ENCODE results near the gene PCSK5.
"Not testable (repeated sequence)": the region's sequence is repeated elsewhere in the genome, so short reads cannot be mapped to it uniquely, and the experiment has no call there.

PCSK5 gene

DNA sequence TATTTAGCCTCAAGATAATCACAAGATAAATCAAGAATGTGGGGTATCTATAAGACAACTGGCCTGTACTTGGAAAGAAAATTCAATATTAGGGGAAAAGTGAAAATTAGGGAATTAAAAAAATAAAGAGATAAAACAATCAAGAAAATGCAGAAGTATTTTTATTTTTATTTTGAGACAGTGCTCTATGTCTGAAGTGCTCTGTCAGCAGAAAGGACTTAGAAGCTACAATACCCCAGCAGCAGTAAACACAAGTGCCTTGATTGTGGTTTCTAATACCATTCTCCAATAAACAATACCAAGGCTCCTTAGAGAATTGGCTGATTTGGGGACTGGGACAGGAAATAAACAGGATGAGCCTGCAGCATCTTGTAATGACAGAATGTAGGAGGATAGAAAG, 358.8 kb downstream of the PCSK5 start:
- no peak for DNase-seq (ENCODE audit: low read depth)

DNA sequence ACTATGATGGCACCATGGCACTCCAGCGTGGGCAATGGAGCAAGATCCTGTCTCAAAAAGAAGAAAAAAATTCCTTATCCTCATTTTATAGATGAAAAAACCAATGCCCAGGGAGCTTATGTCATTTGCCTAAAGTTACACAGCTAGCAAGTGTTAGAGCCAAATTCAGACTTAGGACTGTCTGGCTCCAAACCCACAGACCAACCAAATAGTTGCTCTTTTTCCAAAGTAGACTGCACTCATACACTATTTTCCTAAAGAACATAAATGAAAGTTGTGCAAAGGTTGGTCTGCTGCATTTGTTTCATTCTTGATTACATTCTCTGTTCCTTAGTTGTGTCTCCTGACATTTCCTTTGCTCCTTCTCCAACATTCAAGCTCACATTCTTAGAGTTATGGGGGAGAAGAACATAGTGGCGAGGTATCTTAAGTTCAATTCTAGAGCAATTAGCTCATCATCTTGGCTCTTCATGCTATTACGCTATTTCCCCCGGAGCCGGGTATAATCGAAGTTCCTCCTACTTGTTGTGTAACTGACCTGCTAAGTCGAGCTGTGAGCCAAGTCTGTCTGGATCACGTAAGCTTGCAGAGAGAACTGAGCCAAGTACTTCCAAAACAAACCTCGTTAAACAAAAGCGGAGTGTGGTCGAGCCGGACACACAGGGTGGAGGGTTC, 365.4 kb downstream of the PCSK5 start:
- no peak for DNase-seq (ENCODE audit: low read depth)

DNA sequence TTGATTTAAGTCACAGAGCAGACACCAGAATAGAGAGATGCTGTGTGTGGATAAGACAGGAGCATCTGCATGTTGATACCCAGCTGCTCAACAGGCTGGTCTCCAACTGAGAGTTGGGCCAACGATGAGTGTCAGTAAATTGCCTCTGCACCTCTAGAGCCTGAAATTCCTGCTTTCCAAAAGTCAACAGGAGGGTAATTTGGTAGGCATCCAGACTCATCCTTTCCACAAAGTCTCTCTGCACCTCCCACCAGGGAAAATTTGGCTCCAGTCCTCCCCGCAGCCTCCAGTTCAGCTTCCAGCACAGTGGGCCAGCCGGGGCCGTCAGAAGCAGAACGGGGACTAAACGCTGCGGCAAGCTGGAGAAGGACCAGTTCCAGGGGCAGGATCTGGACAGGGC, 366.8 kb downstream of the PCSK5 start:
- DNase-seq (ENCODE audit: low read depth), result no peak

DNA sequence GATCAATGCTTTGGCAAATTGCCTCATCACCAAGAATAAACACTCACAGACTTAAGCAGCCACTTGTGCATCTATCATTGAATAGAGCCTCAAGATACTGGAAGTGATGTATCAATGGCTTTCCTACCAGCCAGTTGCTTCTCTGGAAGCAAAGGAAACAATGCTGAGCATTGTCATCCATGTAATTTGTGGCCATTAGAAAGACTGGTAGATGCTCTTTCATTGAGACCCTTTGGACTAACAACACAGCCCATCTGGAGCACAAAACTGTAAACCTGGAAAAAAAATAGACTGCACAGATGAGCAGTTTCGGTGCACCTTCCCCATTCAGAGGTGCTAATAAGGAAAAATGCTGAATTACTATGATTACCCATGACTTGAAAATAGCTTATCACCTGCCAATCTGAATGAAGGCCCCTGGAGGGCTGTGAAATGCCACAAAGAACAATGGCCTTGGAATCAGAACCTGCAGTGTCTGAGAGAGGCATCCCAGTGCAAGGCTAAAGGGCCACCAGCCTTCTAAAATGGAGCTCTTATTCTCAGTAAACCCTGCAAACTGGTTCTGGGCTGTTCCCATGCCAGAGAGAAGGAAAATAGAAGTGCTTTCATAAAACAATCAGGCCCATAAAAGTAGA, 376.3 kb downstream of the PCSK5 start:
- DNase-seq (ENCODE audit: low read depth), result no peak

DNA sequence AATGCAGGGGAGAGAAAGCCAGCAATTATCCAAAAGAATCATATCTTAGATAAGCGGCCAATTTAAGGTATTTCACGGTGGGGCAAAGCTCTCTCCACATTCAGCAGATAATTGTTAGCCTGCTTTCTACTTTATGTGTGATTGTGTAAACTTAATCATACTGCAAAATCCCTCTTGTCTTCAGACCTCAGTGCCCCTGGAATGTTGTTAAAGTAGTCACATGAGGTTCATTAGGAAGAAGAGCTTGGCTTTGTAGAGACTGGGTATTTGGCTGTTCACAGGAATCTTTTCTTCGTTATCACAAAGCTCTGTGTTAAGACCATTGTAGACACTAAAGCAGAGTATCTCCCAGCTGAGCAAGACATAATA, 376.8 kb downstream of the PCSK5 start:
- DNase-seq (ENCODE audit: low read depth), result no peak

DNA sequence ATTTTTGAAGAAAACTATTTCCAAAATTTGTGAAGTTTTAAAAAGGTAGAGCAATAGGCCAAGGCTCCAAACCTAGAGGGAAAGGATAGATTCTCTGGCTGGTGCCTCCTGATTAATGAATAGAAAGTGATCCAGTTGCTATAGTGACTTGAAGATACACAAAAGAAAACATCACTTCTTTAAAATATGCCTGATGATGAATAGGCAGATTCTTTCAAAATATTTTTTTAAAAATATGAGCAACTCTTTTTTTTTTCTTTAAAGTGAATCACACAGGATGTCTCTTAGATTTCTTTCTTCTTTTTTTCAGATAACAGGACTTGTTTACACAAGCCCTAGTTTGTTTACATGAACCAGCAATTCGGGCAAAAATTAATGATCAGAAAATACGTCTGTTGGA, 379.3 kb downstream of the PCSK5 start:
- DNase-seq (ENCODE audit: low read depth), result no peak

DNA sequence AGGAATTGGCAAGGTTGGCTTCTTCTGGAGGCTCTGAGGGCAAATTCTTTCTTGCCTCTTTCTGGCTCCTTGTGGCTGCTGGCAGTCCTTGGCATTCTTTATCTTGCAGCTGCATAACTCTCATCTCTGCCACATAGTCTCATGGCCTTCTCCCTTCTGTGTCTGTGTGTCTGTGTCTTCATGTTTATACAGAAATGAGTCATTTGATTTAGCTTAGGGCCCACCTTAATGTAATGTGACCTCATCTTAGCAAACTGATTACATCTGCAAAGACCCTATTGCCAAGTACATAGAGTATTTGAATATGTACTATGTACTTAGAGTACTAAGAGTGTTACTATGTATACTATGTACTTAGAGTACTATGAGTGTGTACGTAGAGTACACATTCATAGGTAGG, 381.3 kb downstream of the PCSK5 start:
- DNase-seq (ENCODE audit: low read depth), result no peak

DNA sequence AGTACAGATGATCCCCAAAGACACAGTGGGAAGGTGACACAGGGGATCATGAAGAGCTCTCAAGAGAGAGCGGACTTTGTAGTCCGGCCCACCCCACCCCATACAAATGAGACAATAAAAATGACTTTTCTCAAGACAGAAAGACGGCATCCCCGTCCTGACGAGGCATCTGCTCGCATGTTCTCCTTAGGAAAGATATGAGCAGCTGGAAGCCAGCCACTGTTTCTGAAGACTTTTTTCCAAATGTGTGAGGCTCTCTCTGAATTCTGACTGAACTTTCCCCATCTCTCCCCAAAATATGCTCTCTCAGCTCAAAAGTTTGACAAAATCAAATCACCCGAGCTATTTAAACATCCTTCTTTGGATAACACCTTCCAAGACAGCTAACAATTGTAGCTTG, 398.6 kb downstream of the PCSK5 start:
- no peak for DNase-seq (ENCODE audit: low read depth)

DNA sequence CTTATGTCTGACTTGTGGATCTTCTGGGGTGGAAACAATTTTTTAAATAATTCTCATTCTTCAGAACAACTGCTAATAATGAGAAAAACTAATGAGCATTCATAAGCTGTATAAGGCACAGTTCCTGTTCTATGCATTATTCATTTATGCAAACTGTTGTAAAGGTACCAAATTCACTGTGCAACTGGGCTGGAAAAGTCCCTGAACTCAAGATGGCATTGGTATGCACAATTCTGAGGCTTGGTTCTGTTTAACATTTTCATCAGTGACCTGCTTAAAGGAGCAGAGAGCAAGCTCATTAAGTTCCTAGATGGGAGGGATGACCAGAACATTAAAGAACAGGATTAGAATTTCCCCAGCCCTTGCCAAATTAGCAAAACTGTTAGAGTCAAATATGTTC, 399.2 kb downstream of the PCSK5 start:
- DNase-seq (ENCODE audit: low read depth), result no peak

DNA sequence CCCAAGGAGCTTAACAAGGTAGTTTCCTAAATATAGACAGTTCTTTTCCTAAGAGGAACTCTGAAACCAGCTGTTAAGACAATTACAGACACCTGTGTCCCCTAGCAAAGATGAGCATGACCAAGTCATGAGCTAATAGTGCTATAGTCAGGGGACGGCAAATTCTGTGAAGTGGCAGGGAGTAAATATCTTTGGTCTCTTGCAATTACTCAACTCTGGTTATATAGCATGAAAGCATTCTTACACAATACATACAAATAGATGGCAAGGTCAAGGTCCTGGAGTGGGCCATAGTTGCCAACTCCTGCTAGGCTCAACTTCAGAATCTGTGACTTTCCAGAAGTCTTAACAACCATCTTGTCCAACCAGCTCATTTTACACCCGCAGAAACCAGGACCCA, 400.1 kb downstream of the PCSK5 start:
- no peak for DNase-seq (ENCODE audit: low read depth)

DNA sequence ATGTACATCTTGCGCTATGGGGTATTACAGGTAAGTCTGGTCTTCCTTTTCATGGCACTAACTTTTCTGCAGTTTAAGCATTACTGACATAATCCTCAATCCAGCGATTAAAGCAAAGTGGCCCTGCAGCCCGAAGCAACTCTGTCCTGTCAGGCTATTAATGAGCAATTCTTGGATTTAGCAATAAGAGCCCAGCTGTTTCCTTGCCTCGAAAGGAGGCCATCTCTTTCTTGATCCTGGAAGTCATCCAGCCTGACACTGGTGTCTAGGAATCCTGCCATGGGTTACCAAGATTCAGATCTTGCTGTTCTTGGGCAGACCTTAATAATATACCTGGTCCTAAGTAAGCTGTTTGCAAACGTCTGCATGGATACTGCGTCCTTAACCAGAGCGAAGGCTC, 401.8 kb downstream of the PCSK5 start:
- no peak for DNase-seq (ENCODE audit: low read depth)

DNA sequence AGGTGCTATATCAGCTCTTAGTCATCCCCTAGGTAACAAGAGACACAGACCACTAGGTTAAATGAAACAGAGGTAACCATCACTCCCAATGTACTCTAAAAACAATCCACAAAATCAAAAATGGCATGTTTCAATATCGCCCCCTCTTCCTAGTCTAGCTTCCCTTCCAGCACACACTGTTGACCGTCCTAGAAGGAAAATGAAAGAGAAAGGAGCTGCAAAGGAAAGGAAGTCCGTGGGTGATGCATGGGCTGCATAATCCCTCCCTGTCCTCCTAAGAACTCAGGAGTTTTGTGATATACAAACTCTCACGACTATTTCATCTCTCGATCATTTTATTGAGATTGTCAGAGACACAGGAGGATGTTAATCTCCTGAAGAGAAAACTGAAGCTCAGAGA, 402.2 kb downstream of the PCSK5 start:
- no peak for DNase-seq (ENCODE audit: low read depth)

DNA sequence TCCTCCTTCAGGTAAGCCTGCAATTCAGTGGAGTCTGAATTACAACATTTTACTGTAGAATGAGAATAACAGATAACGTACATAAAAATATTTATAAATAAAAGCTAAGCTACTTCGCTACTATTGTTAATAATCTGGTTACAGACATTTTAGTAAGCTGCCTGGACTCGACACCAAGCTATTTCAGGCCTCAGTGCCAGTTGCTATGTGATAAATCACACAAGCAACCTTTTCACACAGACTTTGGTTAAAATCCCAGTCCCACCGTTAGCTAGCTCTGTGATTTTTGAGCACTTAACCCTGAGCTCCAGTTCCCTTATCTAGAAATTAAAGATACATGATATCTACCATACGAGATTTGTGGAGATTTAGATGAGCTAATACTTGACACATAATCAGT, 403.8 kb downstream of the PCSK5 start:
- no peak for DNase-seq (ENCODE audit: low read depth)

DNA sequence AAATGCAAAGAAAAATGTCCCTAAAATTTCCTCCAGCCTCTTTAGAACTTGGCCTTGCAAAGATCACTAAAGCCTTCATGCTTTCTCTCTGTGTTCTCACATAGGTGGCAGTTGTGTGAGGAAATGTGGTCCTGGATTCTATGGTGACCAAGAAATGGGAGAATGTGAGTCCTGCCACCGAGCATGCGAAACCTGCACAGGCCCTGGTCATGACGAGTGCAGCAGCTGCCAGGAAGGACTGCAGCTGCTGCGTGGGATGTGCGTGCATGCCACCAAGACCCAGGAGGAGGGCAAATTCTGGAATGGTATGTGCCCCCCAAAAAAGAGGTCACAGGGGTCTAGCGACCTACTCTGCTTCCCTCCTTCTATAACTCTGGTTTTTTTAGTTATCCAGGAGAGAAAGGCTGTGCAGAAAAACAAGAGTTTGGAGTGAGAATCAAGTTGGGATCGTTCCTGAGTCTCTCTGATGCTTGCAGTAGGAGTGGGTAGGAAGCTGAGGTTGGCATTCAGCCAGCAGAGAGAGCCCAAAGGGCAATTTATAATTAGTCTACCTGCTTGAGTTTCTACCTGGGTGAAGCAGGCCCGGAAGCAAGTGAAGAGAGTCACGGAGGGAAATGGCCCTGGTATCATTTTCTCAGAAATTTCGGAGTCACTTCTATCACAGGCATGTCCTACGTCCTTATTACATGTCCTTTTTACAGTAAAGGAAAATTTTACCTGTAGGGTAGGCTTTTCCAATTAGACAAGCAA, 406.3 kb downstream of the PCSK5 start:
- DNase-seq (ENCODE audit: low read depth), result no peak

DNA sequence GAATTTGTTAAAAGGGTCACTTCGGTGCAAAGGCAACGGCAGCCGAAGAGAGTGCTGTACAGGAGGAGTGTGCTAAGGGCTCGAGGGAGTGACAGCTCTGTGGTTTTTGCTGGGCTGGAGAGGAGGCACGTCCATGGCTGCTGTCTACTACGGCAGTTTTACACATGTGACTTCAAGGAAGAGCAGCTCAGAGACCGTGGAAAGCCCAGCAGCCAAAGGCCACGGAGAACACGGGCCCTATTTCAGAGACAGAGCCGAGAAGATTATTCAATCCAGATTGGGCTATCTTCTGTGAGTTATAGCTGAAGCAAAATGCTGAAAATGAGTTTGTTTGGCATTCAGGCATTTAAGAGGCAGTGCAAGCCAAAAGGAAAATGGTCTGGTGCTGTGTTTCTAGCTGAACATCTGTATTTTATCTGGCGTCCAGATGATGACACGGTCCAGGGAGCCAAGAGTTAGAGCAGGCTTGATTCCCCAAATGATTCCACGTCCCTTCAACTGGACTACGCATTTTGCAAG, 407.3 kb downstream of the PCSK5 start:
- DNase-seq (ENCODE audit: low read depth), result no peak

DNA sequence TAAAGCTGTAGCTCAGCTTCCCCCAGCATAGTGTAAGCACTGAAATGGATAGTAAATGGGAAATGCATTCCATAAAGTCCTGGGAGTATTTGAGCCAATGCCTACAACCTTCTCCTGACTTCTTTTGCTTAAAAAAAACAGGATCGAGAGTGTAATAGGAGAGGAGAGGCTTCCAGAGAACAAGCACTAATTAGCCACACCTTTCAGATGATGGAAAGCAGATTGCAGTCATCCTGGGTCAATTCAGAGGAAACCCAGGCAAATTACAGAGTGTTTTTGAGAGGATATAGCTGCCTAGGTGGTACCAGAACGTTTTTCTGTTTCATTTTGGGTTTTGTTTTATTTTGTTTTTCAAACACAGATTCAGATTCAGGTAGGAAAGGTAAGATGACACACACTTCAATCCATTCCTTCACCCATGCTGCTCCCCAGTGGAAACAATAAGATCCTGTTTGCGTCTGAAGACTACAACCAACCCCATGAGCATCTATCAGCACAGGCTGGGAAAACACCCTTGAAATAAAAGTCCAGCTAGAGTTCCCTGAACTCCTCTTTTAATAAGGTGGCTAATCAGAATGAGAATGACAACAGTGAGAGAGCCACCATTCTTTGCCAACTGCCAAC, 408.2 kb downstream of the PCSK5 start:
- DNase-seq (ENCODE audit: low read depth), result no peak

DNA sequence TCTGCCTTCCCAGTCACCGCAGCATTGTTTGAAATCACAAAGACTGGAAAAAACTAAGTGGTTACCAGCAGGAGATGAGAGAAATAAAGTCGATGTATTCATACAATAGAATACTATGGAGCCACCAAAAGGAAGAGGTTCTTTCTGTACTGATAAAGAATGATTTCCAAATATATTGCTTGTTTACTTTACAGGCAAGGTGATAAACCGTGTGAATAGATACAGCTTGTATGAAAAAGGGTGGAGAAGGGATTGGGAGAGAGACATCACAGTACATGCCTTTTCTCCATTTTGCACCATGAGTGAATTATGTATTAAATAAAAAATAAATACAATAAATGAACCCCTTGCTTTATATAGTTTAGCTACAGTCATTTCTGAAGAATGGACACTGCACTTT, 412.1 kb downstream of the PCSK5 start:
- no peak for DNase-seq (ENCODE audit: low read depth)

DNA sequence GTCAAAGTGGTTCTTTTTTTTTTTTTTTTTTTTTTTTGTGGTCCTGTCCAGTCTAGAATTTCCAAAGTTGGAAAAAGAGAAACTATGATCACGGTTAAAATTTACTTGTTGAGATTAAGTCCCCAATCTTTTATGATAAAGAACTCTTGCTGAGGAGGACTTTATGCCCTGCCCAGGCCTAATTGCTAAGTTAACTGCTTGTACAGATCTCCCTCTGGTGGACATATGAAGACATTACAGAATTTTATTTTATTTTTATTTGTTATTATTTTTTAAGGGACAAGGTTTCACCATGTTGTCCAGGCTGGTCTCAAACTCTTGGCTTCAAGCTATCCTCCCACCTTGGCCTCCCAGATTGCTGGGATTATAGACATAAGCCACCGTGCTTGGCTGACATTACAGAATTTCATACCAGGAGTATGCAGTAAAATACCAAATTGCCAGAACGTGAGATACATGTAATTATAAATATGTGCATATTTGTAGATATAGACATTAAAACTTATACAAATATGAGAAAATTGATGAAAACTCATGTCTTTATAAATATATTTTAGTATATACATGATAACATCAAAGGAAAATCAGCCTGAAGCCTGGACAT, 412.6 kb downstream of the PCSK5 start:
- DNase-seq (ENCODE audit: low read depth), result no peak

DNA sequence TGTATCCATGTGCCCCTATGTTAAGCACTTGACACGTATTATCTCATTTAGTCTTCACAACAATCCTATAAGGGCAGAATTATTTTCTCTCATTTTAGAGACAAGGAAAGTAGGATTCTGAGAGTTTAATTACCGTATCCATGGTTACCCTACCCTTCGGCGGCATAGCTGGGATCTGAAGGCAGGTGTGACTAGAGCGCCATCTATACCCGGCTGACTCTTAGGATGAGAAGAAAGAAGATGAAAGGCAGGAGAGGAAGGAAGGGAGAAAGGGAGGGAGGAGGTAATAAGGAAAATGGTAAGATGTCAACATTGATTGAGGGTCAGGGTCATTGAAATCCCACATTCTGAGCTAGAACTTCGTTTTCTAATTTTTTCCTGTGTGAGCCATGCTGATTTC, 416.6 kb downstream of the PCSK5 start:
- not testable (repeated sequence) for DNase-seq (ENCODE audit: low read depth)

DNA sequence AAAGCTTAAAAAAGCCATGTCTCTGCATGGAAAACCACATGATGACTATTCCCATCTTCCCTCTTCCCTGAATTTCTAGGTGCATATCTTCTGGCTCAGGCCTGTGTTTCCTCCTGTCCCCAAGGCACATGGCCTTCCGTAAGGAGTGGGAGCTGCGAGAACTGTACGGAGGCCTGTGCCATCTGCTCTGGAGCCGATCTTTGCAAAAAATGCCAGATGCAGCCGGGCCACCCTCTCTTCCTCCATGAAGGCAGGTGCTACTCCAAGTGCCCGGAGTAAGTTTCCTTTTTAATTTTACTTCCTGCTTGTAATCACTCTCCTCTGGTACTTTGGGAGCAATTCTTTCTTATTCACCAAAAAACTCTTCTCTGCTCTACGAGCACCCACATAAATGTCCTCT, 420.1 kb downstream of the PCSK5 start:
- DNase-seq (ENCODE audit: low read depth), result no peak

DNA sequence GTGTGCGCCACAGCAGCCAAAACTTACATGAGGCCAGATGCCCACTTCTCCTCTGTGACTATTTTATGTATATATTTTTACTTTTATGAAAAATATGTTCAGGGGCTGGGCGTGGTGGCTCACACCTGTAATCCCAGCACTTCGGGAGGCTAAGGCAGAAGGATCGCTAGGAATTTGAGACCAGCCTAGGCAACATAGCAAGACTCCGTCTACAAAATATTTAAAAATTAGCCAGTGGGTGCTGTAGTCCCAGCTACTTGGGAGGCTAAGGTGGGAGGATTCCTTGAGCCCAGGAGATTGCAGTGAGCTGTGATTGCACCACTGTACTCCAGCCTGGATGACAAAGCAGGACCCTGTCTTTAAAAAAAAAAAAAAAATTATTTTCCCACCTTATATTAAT, 420.5 kb downstream of the PCSK5 start:
- no peak for DNase-seq (ENCODE audit: low read depth)

DNA sequence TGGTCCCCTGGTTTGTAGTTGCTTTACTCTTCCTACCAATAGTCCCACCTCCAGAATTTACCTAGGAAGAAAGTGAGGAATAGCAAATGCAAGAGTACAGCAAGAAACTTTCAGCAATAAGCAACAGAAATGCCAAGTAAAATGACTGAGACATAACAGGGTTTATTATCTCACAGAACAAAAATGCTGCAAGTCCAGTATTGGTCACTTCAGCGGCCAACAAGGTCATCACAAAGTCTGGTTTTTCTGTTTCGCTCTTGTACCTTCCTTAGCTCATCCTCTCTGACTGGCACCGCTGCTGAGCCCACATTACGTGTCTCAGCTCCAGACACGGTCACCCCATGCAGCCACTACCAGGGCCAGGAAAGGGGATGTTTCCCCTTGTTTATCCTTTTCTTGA, 421.1 kb downstream of the PCSK5 start:
- no peak for DNase-seq (ENCODE audit: low read depth)

DNA sequence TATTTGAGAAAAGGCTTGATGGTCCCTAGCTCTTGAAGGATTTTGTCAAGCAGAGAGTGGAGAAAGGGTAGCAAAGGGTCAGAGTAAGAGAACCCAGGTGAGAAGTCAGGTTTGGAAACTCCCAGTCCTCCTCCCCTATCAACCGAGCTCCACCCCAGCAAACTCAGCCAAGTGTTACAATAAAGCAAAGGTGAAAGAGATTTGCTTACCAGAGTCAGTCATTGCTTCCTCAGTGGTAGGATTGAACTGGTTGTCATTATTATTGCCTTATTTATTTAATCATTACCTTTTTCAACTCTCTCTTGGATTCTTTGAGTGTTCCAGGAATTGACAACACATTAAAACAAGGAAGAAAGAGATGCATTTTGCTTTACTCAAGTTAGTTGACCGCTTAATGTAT, 423.3 kb downstream of the PCSK5 start:
- no peak for DNase-seq (ENCODE audit: low read depth)
